Activated CD8-positive, alpha-beta memory T cell treated with anti-CD3 and anti-CD28 coated beads, Interleukin-2, amount 50 U/mL, for 24 hours (primary cell): ENCODE data around the gene HHAT.
A peak's percentile ranks its signal among the peaks of the same experiment; 100 is the strongest.

Experiments
- DNase-seq: peaks from one replicate; pipeline ENCODE4 v3.0.0-alpha.2; 2020; ENCODE audit errors: extremely low read depth

The HHAT gene

DNA sequence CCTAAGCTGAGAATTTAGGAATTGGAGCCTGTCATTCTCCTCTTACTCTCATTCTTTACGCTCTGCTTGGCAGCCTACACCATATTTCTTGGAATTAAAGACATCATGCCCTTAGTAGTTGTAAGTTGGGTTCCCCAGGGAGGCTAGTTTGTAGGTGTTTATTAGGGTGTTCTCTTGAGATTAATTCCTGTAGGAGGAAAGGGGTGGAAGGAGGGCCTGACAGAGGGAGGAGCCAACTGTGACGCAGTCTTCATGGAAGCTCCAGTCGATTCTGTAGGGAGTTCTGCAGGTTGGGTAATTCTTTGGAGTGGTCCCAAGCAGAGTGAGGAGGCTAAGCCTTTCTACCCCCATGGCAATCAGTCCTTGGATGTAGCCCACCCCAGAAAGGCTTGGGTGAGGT is 111.4 kb downstream of the HHAT start:
- DNase-seq, result no peak

DNA sequence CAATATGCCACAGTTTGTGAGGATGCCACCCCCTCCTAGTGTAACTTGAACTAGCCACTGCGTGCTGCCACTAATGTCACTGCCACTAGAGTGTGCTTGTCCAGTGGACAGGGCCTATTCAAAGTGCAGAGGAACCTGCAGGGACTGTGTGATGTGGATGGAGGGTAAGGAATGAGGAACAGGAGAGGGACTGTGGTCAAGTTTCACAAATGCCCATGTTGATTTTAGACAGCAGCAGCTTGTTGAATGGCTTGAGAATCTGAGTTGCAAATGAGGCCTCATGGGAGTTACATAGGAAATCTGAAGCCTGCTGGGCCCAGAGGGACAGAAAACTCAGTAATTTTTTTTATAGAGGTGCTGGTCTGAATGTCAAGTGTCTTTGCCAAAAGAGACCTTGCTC is 112.3 kb downstream of the HHAT start:
- DNase-seq, result no peak

DNA sequence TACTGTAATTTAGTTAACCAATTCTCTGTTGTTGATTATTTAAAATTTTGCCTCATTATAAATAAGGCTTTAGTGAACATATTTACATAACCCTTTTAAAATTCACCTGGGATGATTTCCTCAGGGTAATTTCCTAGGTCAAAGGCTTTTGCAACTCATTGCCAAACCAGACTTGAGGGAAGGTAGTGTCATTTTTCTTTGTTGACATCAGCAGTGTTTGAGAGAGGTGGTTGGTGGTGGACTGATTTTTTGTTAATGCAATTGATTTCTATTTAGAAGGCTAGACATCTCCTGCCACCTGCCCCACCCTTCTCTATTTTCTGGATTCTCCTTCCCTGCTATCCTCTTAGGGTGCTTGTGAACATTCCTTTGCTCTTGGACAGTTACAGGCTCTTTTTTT is 116.8 kb downstream of the HHAT start:
- DNase-seq, result no peak

DNA sequence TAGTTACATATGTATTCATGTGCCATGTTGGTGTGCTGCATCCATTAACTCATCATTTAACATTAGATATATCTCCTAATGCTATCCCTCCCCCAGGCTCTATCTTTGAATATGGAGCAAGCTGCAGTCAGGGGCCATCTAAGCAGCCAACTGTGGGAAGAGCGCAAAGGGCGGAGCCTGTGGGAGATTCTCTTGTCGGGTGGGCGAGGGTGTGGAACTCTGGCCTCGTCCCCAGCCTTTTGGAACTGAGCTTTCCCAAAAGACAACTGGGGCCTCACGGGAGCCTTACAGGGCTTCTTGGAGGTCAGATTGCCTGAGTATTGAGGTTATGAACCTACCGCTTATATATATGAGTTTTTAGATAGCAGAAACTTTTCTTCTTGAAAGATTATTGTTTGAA is 117.2 kb downstream of the HHAT start:
- DNase-seq, result no peak

DNA sequence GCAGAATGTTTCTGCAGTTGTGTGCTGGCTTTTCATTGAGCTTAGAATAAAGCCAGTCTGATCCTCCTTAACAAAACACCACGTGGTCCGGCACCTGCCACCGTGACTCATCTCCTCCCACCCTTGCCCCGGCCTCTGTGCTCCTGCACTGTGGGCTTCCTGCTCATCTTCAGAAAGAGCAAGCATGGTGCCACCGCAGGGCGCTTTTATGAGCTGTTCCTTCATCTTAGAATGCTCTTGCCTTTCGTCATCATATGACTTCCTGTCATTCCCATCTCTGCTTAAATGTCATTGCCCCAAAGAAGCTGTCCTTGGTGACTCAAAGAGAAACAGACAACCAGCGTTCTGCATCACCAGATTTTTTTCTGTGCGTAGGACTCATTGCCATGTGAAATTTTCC is 117.8 kb downstream of the HHAT start:
- DNase-seq, result peak; percentile 69

DNA sequence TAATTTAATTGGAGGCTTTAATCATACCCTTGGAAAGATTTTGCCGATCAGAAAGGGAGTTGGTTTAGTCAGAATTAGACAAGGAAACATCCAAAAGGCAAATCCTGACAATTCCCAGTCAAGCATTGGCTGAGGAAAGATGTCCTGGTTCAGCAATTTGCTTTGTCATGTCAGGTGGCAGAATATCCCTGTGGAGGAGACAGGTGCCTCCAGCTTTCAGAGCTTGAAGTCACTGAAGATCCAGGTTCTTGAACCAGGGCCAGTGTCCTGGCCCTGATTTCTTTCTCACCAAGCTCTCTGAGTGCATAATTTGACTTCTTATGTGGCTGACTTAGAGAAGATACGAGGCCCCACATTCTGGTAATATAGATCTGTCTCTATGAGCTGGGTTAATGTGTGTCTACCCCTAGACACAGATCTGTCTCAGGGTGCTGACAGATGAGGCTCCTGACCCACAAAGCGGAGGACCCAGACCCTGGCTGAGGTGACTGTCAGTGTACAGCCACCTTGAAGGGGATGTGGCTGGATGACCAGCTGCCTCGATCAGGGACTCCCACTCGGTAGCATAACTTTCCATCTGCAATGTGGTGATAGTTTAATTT is 118.9 kb downstream of the HHAT start:
- no peak for DNase-seq

DNA sequence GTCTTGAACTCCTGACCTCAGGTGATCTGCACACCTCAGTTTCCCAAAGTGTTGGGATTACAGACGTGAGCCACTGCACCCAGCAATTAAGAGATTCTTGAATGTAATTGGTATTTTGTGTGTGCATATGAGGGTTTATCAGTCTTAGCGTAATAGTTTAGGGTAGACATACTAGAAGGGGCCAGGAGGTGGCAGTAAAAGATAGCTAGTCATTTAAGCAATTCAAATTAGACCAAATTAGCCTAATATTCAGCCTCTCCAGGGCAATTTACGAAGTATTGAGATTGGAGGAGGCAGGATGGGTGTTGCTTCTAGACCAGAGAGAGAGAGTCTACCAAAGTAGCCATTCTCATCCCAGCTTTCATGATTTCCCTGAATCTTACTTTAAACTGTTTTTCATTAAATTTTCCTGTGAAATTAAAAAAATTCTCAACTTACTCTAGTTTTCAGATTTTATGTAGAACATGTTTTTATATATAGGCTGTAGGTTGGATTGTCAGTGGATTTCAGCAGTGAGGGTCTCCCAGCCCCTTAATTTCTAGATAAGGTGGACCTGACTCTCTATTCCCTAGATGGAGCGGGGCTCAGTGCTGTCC is 119.7 kb downstream of the HHAT start:
- DNase-seq, result no peak

DNA sequence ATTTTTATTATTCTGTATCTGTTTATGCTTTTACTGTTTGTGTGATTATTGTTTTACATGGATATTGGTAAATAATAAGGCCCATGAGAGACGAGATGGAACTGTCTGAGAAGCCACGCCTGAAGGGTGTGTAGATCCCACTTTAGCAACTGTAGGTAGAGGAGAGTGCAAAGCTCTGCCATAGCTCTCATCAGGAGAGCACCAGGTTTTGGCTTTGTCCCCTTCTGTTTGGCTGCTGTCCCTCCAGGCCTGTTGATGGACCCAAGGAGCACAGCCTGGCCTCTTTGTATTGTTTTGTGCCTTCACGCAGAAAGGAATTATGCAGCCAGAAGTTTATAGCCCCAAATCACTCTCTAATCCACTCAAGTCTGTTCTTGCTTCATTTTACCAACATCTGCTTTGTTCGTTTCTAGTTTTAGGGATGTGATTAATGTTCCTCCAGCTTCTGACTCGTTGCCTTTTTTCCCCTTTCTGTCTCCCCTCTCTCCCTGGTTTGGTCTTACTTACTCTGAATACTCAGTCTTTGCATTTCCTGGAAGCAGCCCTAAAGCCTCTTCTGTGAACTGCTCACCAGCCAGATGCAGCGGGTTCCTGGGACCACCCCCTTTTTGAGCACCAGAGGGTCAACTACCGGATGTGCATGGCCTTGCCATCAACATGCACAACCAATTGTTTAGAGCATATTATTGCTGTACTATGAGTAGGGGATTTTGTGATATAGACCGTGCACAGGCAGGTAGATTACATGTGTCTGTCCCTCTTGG is 127.3 kb downstream of the HHAT start:
- DNase-seq, result no peak

DNA sequence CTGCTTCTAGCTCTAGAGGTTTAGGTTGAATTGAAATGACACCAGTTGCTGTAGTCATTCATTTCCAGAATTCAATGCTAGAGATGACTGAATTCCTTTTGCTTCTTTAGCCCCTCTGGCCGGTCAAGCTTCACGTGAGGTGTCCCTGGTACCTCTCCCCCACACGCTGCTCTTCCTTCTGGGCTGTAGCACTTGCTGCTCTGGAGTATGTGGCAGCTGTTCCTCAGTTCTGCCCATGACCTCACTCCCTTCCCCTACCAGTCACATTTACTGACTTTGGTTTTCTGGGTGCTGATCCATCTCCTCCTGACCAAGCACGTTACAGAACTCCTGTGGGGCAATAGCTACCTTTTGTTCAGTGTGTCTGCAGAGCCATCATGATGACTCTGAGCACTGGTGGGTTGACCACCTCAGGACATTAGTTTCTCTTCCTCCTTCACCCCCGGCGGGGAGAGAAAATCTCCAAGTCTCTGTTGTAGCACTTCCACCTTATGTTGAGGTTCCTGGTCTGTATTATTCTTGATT is 128.1 kb downstream of the HHAT start:
- no peak for DNase-seq

DNA sequence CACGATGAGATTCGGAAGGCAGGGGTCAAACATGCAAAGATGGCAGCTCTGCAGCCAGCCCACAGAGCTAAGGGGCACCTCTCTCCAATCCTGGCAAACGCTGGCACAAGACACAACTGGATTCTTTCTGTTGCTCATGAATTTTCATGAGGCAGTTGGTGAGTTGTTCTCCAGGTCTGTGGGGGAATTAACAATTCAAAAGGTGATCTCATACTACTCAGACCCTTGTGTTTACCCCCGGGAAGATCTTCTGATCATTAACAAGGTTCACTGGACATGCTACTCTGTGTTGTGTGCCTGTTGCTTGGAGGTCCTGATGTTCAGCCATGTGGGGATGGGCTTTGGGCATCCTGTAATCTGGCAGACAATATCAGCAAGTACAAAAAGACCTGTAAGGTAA is 128.9 kb downstream of the HHAT start:
- no peak for DNase-seq

DNA sequence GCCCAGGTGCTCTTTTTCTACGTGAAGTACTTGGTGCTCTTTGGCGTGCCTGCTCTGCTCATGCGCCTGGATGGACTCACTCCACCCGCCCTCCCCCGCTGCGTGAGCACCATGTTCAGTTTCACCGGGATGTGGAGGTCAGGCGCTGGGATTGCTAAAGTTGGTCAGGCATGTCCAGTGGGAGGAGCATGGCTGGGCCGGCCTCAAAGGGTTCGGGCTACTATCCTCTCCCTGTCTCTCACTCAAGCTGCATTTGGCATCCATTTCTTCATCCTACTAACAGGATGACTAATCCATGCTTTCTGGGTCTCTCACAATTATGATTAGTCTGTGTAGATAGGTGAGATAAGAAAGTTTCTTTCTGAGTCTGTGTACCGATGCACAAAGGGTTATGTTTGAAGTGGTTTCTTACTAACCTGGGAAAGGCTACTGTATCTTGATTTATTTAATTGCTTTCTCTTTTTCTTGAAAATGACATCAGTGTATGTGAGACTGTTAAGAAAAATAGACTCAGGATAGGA is 135.9 kb downstream of the HHAT start:
- no peak for DNase-seq

DNA sequence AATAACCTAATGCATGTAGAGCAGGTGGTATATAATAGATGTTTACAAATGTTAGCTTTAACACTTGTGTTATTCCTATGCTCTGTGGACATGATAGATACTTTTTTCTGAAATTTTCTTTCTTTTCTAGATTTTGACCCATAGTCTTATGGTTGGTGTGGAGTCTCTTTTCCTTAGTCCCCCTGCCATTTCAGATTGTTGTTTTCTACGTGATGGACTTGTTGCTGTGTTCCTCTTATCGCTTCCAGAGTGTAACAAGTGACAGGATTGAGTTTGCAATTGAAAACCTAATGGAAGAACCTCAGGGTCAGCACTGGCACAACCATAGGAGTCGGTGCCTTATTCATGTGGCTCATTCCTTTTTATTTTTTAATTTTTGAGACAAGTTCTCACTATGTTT is 136.4 kb downstream of the HHAT start:
- no peak for DNase-seq

DNA sequence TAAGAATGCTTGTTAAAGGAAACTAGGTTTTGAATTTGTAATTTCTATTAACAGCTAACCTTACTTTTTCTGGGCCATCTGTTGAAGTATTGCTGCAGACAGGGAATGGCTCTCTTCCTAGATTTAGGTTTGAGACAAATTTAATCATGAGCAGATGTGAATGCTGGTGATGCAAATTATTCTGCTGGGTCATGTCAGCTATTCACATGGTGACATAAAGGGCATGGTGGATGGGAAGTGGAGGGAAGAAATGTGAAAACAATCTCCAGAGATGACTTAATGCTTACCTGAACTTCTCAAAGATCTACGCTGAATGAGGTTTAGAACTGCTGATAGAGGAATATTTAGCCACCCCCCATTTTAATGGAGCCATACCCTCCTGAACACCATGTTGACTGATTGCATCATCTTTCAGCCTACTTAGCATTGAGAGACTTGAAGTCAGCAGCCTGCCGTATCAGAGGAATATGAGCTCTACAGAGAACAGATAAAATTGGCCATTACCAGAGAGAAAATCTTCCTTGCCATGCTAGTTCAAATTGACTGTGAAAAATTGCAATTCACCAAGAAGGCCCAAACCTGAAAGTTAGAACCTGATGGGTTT is 138.8 kb downstream of the HHAT start:
- no peak for DNase-seq

DNA sequence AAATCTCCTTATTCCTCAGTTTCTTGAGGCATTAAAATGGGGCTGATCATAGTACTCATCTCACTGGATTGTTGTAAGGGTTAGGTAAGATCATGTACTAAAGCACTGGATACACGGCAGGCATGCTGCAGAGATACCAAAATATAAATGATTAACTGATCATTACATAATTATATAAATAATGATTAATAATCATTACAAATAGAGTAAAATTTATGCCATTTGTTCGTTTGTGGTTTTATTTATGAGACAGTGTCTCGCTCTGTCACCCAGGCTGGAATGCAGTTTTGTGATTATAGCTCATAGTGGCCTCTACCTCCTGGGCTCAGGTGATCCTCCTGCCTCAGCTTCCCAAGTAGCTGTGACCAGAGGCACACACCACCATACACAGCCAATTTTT is 140.7 kb downstream of the HHAT start:
- DNase-seq, result no peak

DNA sequence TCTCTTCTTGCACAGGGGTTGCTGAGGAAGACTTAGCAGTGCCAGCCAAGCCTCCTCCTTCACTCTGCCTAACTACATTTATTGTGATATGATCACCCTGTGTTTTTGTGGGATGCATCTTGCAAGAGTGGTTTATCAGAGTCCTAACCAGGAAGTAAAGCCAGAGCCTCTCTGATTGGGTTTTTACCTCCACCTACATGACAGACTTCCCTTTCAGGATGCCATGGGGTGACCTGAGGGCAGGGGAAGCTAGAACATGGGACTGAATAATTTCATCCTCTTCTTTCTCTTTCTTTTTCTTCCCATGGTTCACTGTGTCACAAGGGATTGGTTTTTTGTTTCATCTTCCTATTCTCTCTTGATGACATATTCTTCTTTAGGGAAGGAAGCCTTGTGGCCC is 146.6 kb downstream of the HHAT start:
- DNase-seq, result no peak

DNA sequence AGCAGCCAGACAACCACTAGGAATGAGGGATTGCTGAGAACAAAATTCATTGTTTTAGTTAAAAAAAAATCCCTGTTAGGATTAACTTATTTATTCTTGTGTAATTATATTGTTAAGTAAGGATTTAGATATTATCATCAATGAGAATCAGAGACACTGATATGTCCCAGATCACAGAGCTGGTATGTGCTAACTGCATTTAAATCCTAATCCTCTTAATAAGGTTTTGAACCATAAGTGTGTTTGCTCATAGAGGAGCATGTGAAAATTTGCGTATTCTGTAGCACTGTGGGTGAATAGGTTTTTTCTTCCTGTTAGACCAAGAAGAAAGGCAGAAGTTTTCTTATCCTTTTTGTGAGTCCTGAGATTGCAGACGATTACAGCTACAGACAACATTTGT is 147.1 kb downstream of the HHAT start:
- DNase-seq, result no peak

DNA sequence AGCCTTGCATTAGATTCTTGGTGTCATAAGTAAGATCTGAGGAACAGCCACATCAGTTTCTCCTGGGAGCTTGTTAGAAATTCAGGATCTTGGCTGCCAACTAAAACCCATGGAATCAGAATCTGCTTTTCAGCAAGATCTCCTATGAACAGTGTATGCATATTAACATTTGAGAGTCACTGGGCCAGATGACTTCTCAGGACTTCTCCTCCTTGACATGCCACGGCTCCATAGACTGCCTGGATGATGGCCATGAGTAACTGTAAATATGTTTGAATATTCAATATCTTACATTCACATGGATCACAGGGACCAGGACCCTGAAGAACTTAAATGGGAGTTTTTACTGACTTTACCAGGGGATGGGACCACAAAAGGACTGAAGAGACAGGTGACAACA is 148.0 kb downstream of the HHAT start:
- DNase-seq, result no peak

DNA sequence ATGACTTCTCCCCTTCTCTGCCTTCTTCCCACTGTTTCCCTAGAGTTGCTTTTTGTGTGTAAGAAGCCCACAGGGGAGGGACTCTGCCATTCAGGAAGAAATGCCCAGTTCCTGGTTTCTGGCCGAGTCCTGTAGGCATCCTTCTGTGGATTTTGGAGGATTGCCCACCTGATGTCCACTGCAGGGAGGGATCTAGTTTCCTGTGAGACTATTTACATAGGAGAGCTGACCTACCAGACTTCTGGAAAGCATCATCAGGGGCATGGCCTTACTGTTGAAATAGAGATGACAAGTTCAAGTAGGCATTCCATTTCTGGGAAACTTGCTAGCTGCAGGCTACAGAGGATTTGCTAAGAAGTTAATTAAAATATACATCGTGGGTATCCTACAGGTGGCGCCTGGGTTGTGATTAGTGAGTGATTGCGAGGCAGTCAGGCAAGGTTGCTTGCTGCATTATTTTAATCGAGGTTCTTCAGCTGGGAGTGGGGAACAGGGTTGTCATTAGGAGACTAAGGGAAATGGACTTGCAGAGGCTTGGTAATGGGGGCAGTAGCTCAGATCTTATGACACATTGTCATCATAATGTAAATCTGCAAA is 148.7 kb downstream of the HHAT start:
- DNase-seq, result no peak

DNA sequence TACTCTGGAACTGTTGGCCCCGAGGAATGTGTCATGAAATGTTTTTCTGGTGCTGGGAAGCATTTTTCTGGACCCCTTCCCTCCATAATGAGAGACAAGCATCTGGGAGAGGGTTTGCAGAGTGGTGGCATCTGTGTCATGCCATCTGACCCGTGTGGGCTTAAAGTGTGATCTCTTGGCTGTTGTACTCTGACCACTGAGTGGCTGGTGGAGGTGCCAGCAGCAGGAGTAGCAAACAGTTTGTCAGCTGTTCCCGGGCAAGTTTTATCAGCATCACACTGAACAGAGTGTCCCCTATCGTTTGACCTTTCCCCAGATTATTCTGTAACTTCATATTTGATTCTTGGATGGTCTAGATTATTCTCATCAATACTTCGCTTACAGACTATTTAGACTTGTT is 150.1 kb downstream of the HHAT start:
- no peak for DNase-seq

DNA sequence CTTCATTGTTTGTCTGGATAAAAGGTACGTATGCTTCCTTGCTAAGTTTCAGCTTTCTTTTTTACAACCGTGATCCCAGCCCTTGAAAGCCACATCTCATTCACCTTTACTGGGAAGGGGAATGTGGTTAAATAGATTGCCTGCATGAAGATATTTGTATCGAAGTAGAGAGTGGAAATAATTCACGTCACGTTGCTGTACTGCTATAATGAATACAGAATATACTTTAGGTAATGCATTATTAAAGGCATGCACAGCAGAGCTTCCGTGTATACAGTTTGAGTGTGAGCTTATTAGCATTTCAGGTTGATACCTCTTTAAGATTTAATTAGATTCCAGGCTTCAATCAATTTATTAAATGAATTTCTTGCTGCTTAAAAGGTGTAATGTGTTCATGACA is 153.8 kb downstream of the HHAT start:
- no peak for DNase-seq

DNA sequence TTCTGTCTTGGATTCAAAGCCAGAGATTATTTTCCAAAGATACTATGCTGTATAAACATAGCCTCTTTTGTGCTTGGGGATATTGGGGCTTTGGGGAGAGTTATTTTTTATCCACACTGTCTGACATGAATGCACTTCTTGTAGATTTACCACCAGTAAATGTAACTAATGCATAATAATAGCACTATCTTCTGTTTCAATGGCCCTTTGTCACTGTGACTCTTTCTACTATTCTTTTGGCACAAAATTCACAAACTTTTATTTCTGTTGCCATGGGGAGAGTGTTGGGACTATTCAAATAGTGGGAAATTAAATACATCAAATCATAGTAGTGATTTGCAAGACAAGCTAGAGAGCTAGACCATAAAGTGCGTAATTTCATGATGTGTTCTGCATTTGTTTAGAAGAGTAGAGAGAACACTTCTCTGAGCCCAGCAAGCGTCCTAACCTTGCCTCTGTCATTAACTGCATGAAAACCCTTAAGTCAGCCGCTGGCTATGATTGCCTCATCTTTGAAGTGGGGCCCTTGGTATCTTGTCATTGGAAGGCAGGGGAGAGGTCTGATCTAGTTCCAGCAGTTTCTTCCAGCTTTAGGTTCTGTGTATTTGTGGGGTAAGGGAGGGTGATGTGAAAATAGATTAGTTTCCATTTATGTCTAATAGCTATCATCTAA is 154.4 kb downstream of the HHAT start:
- no peak for DNase-seq

DNA sequence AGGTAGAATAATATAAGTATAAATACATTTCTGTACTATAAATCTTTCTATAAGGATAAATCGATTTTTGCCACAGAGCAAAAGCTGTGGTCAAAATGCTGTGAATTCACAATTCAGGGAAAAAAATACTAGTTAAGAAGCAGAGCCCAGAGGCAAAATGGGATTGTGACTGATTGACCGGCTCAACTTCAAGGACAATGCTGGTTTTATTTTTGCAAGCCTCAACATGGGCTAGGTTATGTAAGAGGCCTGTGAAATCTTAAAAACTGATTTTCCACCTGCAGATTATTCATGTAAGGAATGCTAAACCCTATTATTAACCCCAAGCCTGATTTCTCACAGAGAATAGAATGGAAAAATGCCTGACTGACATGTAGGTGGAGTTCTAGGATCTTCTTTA is 155.1 kb downstream of the HHAT start:
- DNase-seq, result no peak
